CD4-positive, alpha-beta T cell treated with Interferon alpha-2 for 1 hour (primary cell): ENCODE data around the gene VPS37B.
"Not testable (repeated sequence)": the region's sequence is repeated elsewhere in the genome, so short reads cannot be mapped to it uniquely, and the experiment has no call there.

Source experiments
- DNase-seq, 2 donors: peaks; one replicate each; pipeline ENCODE4 v3.0.0-alpha.2; 2020 to 2022

Gene VPS37B

GRCh38 chr12:122903693-122904034, 7.7 kb upstream of the VPS37B start:
- no peak for DNase-seq

DNA sequence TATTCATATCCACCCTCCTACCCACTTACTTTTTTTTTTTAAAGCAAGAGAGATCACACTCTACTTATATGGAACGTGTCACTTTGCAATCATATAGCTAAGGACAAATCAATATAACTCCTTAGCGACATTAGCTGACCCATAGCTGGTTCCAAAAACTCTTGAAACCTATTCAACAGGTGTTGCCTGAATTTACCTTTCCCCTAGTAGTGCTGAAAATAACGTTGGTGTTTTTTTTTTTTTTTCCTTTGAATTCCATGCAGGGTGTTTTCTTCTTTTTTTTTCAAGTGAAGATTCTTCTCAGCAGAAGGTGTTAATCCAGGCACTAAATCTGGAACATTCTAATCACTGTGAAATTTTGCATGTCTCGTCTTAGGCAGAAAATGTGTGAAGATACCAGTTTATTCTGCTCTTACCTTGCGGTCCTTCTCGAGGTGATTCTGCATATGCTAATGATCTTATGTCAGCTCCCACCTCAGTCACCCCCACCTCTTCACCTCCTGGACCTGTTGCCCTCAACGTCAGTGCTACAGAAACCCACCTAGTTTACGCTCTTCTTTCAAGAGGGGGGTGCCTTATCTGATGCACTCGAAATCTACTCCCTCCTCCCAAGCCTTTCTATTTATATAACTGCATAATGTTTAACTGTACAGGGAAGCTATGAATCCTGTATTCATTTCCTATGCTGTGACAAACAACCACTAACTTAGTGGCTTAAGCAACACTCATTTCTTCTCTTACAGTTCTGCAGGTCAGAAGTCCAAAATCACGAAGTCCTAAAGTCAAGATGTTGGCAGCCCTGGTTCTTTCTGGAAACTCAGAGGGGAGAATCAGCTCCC, 7.1 kb upstream of the VPS37B start:
- DNase-seq = no peak

- no peak for DNase-seq
Measured at GRCh38 chr12:122899887-122900286, 4.0 kb upstream of the VPS37B start.

DNA sequence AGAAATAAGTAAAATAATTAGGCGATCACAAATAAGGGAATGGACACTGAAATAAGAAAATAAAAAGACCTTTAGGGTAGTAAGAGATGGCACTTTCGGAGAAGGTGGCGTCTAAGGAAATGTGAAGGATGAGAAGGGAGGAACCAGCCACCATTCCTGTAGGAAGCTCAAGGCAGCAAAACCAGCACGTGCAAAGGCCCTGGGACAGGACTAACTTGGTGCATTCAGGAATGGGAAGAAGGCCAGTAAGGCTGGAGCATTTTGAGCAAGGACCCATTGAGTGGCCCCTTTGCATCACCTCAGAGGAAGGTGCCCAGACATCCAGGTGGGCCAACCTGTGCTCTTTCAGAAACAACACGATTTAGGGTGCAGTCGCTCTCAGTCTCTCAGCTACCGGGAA, 738 bp upstream of the VPS37B start:
- DNase-seq = no peak

- no peak for DNase-seq
Measured at GRCh38 chr12:122895320-122895703, 612 bp downstream of the VPS37B start.

GRCh38 chr12:122894193-122895121, 1.5 kb downstream of the VPS37B start:
- peak in 1 of 2 donors; percentile 52 for DNase-seq

GRCh38 chr12:122893208-122894153, 2.4 kb downstream of the VPS37B start:
- DNase-seq = no peak

DNA sequence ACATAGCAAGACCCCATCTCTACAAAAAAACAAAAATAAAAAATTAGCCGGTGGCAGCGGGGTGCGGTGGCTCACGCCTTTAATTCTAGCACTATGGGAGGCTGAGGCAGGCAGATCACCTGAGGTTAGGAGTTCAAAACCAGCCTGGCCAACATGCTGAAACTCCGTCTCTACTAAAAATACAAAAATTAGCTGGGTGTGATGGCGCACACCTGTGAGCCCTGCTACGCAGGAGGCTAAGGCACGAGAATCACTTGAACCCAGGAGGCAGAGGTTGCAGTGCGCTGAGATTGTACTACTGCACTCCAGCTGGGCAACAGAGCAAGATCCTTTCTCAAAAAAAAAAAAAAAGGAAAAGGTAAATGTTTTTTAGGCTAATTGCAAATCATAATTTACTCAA, 3.2 kb downstream of the VPS37B start:
- DNase-seq = not testable (repeated sequence)

GRCh38 chr12:122891661-122892525, 4.0 kb downstream of the VPS37B start:
- DNase-seq = no peak

DNA sequence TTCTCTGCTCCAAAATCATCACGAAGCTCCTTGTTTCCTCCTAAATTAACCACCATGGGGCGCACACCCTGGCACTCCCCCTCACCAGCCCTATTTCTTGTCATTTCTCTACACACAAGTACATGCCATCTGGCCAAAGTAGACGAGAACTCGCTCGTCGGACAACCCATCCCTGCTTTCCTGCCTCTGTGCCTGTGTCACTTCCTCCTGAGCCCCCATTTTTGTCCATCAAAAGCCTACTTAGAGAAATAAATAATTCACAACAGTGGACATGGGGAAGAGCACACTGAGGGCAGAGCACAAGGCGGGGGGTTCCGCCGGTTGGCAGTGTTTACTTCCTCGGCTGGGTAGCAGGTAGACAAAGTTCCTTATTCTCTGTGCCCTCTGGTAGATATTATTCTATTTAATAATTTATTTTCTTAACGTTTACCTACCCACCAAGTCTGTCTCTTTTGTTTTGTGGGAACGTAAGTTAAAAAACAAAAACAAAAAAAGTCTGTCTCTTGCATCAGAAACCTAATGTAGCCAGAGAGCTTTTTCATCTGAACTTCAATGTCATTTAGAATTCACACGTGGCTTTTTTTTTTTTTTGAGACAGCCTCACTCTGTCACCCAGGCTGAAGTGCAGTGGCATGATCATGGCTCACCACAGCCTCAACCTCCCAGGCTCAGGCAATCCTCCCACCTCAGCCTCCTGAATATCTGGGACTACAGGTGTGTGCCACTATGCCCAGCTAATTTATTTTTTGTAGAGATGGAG, 6.0 kb downstream of the VPS37B start:
- DNase-seq = no peak

GRCh38 chr12:122888232-122888752, 7.6 kb downstream of the VPS37B start:
- peak; percentile 77 to 82 for DNase-seq

DNA sequence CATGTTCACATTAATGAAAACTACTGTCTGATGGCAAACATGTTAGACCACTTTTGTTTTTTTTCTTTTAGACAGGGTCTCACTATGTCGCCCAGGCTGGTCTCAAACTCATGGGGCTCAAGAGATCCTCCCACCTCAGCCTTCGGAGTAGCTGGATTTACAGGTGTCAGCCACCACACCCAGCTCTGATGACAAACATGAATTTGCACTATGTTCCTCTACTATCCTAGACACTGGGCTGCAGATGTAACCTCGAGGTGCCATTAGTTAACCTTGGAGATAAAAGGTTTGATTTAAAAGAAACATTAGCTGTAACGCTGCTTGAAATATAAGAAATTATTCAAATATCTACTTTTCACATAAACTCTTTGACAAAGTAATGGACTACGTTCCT, 8.1 kb downstream of the VPS37B start:
- no peak for DNase-seq

- peak; percentile 50 to 53 for DNase-seq
Measured at GRCh38 chr12:122886851-122887818, 8.8 kb downstream of the VPS37B start.

GRCh38 chr12:122886161-122886560, 9.8 kb downstream of the VPS37B start:
- DNase-seq = no peak

DNA sequence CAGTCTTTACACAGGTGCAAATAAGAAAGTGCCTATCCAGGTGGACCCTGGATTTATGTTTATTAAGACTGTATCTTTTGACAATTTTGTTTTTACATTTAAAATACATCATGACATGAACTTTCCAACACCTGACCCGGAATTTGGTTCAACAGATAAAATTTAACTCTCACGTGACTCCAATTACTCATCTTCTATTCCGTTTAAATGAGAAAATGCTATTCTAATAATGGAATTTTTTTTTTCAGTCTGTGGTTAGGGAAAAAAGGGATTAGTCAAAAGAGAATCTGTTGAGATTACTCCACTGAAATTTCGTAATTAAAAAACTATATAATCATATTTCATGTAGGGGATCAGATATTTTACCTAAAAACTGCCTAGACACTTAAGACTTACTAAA, 11.1 kb downstream of the VPS37B start:
- no peak for DNase-seq

GRCh38 chr12:122884091-122884826, 11.7 kb downstream of the VPS37B start:
- DNase-seq = no peak

DNA sequence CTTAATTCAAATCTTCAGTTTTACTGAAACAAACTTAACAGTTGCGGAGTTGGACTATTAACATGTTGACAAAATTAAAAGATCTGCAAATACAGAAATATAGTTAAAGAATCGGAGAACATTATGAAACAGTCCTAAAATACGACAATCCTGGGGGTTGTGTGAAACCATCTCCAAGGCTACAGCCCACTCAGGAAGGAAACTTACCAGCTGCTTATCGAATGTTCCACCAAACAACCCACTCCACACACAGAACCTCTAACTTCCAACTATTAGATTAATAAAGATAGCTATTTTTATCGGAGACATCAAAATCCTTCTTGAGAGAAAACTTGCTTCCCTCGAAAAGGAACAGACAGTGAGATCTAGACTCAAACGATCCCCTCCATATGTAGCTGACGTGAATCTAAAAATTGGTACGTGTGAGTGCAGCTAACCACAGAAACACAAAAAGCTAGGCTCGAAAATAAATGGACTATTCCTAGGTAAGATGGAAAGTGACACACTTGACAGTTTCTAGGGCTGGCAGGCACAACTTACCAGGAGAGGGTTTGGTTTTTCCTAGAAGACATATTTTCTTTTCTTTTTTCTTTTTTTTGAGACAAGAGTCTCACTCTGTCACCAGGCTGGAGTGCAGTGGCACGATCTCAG, 12.9 kb downstream of the VPS37B start:
- no peak for DNase-seq

DNA sequence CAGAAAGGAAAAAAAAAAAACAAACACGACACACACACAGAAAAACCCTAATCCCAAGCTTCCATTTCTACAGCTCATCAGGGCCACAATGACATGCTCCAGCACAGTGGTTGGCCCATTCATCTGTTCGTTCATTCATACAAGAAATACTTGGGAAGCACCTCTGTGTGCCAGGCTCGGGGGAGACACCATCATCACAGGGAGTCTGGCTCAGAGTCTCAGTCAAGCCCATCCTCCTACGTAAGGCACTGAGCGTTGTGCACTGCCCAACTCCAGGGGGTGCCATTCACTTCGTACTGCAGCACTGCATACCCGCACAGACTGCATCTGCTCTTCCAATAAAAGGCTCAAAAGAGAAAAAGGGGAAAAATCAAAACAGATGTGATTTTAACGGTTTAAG, 15.3 kb downstream of the VPS37B start:
- DNase-seq = peak in 1 of 2 donors; percentile 40
